Measurements from ENCODE around the gene STMN3.

- TF ChIP-seq, protein P1, sequence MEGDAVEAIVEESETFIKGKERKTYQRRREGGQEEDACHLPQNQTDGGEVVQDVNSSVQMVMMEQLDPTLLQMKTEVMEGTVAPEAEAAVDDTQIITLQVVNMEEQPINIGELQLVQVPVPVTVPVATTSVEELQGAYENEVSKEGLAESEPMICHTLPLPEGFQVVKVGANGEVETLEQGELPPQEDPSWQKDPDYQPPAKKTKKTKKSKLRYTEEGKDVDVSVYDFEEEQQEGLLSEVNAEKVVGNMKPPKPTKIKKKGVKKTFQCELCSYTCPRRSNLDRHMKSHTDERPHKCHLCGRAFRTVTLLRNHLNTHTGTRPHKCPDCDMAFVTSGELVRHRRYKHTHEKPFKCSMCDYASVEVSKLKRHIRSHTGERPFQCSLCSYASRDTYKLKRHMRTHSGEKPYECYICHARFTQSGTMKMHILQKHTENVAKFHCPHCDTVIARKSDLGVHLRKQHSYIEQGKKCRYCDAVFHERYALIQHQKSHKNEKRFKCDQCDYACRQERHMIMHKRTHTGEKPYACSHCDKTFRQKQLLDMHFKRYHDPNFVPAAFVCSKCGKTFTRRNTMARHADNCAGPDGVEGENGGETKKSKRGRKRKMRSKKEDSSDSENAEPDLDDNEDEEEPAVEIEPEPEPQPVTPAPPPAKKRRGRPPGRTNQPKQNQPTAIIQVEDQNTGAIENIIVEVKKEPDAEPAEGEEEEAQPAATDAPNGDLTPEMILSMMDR (IDR thresholded peaks at IDR 0.05; ENCODE audit: low read depth, low read length, missing input control), result no peak
- TF ChIP-seq SP1 (IDR thresholded peaks at IDR 0.05), result no peak
- TF ChIP-seq GABPA (IDR thresholded peaks at IDR 0.05 in 1 of 2, conservative IDR thresholded peaks at IDR 0.05 in 1 of 2), result no peak
- no peak for TF ChIP-seq REST (IDR thresholded peaks at IDR 0.05)
Measured at GRCh38 chr20:63686094-63686491, 32.9 kb upstream of the STMN3 start.
